ENCODE data around the gene DAPK1.

Gene DAPK1

GRCh38 chr9:87516222-87516925 is 18.7 kb downstream of the DAPK1 start:
- in situ Hi-C loops (cut with HindIII; ENCODE audit: low sequenced_read_pairs) = loop anchor here (5.0 kb wide), 1 partner anchor 34 kb away; no protein-coding TSS in a partner anchor

DNA sequence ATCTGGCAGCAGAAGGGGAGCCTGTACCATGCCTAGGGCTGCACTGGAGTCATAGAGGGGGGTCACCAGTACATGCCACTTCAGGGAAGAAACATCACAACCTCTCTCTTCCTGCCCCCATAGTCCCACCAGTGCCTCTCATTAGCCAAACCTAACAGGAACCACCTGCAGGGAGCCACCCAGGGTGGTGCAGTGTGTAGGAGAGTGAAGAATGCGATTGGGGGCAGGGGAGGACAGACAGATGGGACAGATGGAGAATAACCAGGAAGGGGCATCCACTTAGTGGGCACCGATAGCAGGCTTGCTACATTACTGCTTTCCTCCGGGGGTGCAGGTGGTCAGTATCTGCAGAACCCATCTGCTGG is 19.2 kb downstream of the DAPK1 start:
- in situ Hi-C loops (cut with HindIII; ENCODE audit: low sequenced_read_pairs) = loop anchor here (5.0 kb wide), 1 partner anchor 35 kb away; no protein-coding TSS in a partner anchor

- in situ Hi-C loops (cut with HindIII; ENCODE audit: low sequenced_read_pairs) = loop anchor here (5.0 kb wide), 1 partner anchor 35 kb away; no protein-coding TSS in a partner anchor
Measured at GRCh38 chr9:87517732-87518131, 20.1 kb downstream of the DAPK1 start.

DNA sequence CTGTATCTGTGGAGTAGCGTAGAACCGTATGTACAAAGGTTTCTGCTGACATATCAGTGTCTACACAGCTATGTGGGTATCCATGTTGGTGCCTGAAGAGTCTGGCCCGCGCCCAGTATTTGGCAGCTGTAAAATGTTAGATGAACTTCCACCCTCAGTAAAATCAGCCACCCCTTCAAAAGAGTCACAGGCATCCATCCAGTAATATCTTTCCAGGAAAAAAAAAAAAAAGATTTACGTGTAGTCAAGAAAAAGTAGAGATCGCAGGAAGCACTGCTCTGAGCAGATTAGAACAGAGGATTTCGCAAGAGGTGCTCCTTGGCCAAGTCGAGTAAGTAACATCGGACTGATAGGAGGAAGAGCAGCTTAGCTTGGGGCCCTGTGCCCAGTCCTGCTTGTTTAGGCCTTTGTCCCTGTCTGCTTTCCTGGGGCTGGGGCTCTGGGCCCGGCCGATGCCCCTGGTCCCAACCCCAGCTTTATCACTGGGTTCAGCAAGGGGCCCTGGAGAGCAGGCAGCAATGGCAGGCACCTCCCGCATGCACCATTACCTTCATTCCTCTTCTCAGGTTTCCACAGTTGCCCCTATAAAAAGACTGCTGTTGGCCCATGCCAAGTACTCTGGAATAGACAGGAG is 21.2 kb downstream of the DAPK1 start:
- in situ Hi-C loops (cut with HindIII; ENCODE audit: low sequenced_read_pairs) = loop anchor here (5.0 kb wide), 1 partner anchor 37 kb away; no protein-coding TSS in a partner anchor

DNA sequence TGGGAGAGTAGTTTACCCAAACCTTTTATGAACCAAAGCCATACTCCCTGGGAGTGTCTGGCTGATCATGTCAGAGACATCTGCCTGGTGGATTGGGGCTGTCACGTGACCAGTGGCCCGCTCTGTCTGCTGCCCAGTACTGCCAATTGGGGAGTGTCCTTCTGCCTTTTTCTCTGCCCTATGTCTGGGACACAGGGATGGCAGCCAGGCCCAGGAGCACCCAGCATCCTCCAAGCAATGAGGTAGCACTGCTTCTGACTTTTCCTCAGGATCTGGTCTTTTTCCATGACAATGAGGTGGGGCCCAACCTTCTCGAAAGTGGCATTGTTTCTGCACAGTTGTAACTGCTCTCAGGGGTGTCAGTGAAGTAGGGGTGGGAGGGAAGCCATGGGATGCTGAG is 21.8 kb downstream of the DAPK1 start:
- in situ Hi-C loops (cut with HindIII; ENCODE audit: low sequenced_read_pairs) = loop anchor here (5.0 kb wide), 1 partner anchor 37 kb away; no protein-coding TSS in a partner anchor

DNA sequence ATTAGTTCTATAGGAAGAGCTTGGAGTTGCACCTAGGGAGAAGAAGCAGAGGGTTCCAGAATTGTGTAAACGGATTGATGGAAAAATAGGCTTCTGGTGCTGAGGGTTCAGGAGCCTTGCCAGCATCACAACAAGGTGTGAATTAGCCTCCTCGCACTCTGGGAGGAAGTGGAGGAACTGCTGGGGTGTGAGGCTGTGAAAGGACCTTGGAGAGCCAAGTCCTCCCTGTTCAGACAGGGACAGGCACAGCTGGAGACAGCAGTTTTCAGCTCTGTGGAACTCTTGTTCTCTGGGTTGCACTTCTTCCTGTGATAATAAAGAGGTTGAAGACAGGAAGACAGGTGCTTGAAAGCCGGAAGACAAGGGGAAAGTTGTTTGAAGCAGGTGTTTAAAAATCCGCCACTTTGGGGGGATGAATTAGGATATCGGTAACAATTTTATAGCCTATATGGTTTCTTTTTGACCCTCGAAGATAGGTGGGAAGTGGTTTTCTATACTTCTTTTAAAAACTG is 22.6 kb downstream of the DAPK1 start:
- in situ Hi-C loops (cut with HindIII; ENCODE audit: low sequenced_read_pairs) = loop anchor here (5.0 kb wide), 1 partner anchor 77 kb away; no protein-coding TSS in a partner anchor

DNA sequence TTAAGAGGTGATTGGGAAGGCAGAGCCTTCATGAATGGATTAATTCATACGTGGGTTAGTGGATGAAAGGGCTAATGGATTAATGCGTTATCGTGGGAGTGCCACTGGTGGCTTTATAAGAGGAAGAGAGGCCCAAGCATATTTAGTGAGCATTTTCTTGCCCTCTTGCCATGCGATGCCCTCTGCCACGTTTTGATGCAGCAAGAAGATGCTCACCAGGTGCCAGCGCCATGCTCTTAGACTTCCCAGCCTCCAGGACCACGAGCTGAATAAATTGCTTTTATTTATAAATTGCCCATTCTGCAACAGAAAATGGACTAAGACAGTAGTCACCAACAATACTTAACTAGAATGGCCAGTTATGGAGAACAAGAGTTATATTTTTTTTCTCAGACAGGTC is 24.2 kb downstream of the DAPK1 start:
- in situ Hi-C loops (cut with HindIII; ENCODE audit: low sequenced_read_pairs) = loop anchor here (5.0 kb wide), 1 partner anchor 75 kb away; no protein-coding TSS in a partner anchor

- in situ Hi-C loops (cut with HindIII; ENCODE audit: low sequenced_read_pairs) = loop anchor here (5.0 kb wide), 1 partner anchor 73 kb away; no protein-coding TSS in a partner anchor
Measured at GRCh38 chr9:87524061-87524460, 26.4 kb downstream of the DAPK1 start.

- in situ Hi-C loops (cut with HindIII; ENCODE audit: low sequenced_read_pairs) = no loop called here
Measured at GRCh38 chr9:87525546-87526303, 28.1 kb downstream of the DAPK1 start.

DNA sequence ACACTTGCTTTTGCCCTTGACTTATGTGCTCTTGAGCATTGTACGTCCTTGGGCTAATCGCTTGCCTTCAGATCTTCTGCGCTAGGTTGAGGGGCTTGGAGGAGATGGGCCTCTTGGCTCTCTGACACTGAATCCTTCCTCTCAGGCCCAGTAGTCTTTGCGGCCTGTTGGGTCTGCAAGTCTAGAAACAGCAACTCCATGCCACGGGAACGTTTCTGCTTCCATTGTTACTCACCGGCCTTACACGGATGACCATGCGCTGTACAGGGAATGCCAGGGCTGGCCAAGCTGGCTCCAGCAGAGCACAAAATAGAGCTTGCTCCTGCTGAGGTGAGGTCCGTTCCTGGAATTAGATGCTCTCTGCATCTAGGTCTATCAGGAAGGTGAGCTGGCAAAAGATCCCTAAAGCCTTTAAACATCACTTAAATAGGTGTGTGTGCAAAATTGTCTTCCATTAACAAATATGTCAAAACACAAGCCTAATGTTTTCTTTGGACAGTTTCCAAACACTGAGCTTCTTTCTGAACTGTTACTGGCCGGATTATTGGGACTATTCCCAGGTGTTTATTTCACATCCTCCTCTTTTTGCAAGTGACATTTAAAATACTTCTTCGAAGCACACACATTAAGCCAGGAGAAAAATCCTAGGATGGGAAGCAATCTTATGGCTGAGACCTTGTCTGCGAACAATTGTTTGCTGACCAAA is 29.7 kb downstream of the DAPK1 start:
- in situ Hi-C loops (cut with HindIII; ENCODE audit: low sequenced_read_pairs) = no loop called here

DNA sequence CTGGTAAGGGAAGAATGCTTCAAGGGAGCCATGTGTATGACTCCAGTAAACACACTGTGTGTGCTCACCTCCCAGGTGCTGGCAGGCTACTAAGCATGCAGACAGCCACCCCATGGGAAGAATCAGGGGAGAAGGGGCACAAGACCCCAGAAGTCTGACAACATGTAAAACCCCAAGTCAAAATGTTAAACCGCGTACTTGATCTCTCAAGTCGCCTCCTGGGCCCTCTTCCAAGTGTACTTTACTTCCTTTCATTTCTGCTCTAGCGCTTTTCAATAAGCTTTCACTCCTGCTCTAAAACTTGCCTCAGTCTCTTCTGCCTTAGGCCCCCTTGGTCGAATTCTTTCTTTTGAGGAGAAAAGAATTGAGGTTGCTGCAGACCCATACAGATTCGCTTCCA is 31.3 kb downstream of the DAPK1 start:
- in situ Hi-C loops (cut with HindIII; ENCODE audit: low sequenced_read_pairs) = no loop called here

GRCh38 chr9:87529671-87530070 is 32.0 kb downstream of the DAPK1 start:
- in situ Hi-C loops (cut with HindIII; ENCODE audit: low sequenced_read_pairs) = no loop called here

DNA sequence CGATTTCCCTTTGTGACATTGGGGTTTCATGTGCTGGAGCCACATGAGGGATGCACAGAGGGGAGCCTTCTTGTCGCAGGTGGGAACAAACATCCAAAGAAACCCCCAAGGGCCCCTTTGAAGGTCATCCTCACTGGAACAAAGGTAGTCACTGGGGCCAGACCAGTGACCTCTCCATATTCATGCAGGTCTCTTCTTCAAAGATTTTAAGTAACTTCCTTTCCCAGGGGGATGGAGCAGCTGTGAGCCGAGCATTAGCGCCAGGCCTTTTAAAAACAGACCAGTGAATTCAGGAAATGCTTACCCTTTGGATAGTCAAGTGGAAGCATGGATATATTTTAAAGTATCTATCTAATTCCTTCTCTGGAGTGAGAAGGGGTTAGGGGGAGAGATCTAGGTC is 33.0 kb downstream of the DAPK1 start:
- in situ Hi-C loops (cut with HindIII; ENCODE audit: low sequenced_read_pairs) = no loop called here

GRCh38 chr9:87531370-87532295 is 34.0 kb downstream of the DAPK1 start:
- in situ Hi-C loops (cut with HindIII; ENCODE audit: low sequenced_read_pairs) = no loop called here

- in situ Hi-C loops (cut with HindIII; ENCODE audit: low sequenced_read_pairs) = no loop called here
Measured at GRCh38 chr9:87533271-87533670, 35.6 kb downstream of the DAPK1 start.

DNA sequence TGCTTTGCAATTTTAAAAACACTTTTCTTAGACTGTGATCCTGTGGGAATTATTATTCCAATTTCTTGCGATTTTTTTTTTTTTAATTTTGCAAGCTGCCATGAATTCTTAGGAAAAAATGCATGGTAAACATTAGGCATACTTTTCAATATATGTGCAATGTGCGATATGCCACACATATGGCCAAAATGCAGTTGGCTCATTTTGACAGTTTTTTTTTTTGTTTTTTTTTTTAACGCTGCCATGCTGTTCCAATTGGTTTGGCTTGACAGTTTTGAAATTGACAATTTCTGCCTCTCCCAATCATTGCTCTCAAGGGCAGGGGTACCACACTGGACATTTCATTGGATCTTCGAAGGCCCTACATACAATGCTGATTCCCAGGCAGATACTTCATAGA is 36.4 kb downstream of the DAPK1 start:
- in situ Hi-C loops (cut with HindIII; ENCODE audit: low sequenced_read_pairs) = no loop called here

DNA sequence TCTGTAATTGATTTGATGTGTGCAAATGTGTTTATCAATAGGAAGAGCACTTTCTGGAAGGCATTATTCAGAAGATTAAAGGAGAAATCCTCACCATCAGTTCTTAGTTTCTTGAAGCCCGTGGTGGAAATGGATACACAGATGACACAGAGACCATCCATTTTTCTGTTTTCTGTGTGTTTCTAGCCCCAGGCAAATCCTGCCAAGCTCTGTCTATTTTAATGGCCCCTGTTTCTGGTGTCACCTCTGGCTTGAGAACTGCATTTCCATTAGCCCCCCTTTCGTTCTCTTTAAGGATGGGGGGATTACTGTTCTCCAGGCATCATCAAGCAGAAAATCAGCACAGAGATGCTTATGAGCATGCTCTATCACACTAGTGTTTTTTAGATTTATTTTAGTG is 37.3 kb downstream of the DAPK1 start:
- in situ Hi-C loops (cut with HindIII; ENCODE audit: low sequenced_read_pairs) = no loop called here

DNA sequence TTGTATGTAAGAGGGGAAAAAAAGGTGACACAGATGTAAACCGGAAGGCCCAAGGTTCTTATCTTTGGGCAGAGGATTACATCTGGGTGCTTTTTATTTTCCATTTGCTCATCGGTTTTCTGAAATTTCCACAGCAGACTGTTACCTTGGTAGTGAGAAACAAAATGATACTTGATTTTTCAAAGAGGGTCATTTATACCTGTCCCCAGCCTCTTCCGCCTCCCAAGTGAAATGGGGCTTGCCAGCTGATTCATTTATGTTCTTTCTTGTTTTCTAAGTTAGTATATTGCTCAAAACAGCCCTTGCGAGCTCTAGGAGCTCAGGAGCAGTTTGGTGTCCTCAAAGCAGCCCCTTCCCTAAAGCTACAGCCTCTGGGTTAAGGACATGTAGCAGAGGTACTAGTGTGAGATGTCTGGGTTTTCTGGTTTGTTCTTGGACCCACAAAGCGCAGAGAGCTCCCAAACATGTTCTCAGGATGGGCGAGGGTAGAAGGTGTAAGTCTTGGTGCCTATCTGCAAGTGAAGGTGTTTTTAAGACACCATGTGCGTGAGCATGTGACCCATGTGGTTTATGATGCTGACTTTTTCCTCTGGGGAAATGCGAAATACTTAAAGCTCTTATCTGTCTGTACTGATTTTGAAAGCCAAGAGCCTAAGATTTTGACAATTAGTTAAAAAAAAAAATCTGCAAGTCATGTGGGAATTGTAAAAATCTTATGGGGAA is 38.3 kb downstream of the DAPK1 start:
- in situ Hi-C loops (cut with HindIII; ENCODE audit: low sequenced_read_pairs) = no loop called here

DNA sequence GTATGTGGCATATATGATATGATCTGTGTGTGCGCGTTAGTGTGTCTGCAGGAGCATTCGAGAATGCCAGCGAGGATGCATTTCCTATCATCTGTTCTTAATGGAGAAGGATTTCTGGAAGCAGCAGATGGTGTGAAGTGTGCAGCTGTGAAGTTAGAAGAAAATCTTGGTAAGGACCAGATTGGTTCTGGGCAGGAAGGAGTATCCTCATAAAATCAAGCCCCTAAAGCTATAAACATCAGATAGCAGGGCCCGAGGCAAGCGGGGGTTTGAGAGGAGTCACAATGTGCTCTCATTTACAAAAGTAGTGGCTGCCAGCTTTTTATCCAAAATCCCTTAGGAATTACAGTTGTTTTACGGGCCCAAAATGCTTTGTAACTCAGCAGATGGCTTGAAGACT is 40.0 kb downstream of the DAPK1 start:
- in situ Hi-C loops (cut with HindIII; ENCODE audit: low sequenced_read_pairs) = no loop called here

Data from endothelial cell of hepatic sinusoid (primary cell).